Measurements from ENCODE around the gene WASL. TPM values are rescaled to one million over a fixed set of nuclear protein-coding genes. Genes with fewer than 3 reads are reported as not detected.

WASL gene
- 20.8 to 25.6 TPM (median 21.9 TPM) in 5 replicates for total RNA-seq (2022; extraction: Qiagen RNA extraction; ENCODE audit: low read depth)

DNA sequence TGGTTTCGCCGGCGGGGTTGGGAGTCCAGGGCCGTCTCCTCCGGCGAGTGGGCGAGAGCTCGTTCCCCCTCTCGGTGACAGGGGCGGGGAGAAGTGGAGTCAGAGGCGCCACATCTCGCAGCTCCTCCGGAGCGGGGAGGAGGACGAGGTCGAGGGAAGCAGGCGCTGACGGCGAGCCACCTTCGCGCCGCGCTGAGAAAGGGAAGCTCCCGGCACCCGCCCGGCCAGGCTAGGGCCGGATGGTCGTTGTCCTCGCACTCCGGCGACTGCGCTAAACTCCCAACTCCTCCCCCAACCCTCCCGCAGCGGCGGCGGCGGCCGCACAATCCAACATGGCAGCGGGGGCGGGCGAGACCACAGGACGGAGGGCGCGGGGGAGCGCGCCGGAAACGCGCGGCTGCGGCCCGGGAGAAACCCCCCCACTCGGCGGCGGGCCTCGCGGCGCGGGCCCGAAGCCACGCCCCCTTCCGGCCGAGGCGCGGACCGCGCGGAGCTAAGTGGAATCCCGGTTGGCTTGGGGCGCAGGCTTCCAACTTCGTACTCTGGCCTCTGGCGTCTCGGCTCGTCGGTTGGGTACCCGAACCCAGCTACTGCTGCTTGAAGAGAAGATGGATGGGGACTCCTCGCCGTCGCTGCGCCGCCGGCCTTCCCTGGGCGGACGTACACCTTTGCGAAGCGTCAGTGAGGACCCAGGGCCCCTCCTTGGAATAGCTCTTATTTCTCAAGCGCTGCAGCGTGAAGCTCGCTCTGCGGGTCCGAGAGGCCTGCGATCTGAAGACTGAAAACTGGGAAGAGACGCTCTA, at the start of gene WASL:
WASL (minus strand) TSS at position 270 of the 803 bp plus-strand sequence; CDS start at position 1, 269 bp downstream.

DNA sequence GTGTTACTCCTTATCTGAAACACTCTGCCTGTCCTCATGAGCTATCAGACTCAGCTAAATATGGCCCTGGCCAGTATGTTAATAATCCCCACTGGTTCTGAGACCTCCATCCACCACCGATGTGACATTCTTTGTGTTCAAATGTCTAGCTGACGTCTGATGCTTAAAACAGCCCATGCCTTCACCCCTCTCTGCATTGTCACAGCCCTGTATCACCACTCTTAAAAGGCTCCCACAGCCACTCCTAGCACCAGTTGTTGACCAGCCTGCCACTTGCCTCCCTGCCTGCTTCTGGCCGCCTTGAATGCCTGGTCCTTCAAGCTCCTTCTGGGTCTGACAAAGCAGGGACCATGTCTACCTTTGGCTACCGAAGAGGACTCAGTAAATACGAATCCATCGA, 93.2 kb downstream of the WASL start, which contains the start of gene LMOD2:
LMOD2 (plus strand) TSS at position 253 of the 400 bp plus-strand sequence; CDS start at position 351, 98 bp downstream.

Other genes starting within 250 kb of the WASL start
- 0.03 to 0.08 TPM (median 0.06 TPM) in 3 of 5 replicates, not detected in the others for gene IQUB, start 214.4 kb downstream of the WASL start, total RNA-seq (2022; extraction: Qiagen RNA extraction; ENCODE audit: low read depth)
- gene NDUFA5, start 191.2 kb downstream of the WASL start, total RNA-seq (2022; extraction: Qiagen RNA extraction; ENCODE audit: low read depth): 25.8 to 52.0 TPM (median 32.9 TPM) in 5 replicates
- gene ASB15, start 147.2 kb downstream of the WASL start, total RNA-seq (2022; extraction: Qiagen RNA extraction; ENCODE audit: low read depth): not detected in 5 replicates
- not detected in 5 replicates for gene LMOD2, start 93.1 kb downstream of the WASL start, total RNA-seq (2022; extraction: Qiagen RNA extraction; ENCODE audit: low read depth)
- gene HYAL4, start 96.2 kb upstream of the WASL start, total RNA-seq (2022; extraction: Qiagen RNA extraction; ENCODE audit: low read depth): 0.08 to 0.13 TPM (median 0.09 TPM) in 3 of 5 replicates, not detected in the others
- gene SPAM1, start 176.2 kb upstream of the WASL start, total RNA-seq (2022; extraction: Qiagen RNA extraction; ENCODE audit: low read depth): not detected in 5 replicates

Data from A549 treated with CpdA at 1 μM for 4 hours (cell line).